H9 (cell line): ENCODE data around the gene EDARADD. TPM values are rescaled to one million over a fixed set of nuclear protein-coding genes. Genes with fewer than 3 reads are reported as not detected.

Source experiments
- DNase-seq: peaks from one replicate; pipeline ENCODE4 v3.0.0-alpha.2; 2017
- H2AFZ ChIP-seq: one replicate; pipeline ENCODE4 v1.6.1; 2013; ENCODE audit warnings: mild to moderate bottlenecking, low read length, control low read depth, moderate library complexity
- H2AK5ac ChIP-seq: 2 replicates; pipeline ENCODE4 v1.6.1; 2013; ENCODE audit warnings: low read length, control low read depth, mixed read lengths; ENCODE audit not compliant: insufficient read length
- H2BK120ac ChIP-seq: one replicate; pipeline ENCODE4 v1.6.1; 2013; ENCODE audit warnings: low read depth, mild to moderate bottlenecking, low read length, control low read depth, inconsistent platforms; ENCODE audit not compliant: poor library complexity, severe bottlenecking
- H2BK12ac ChIP-seq: 2 replicates; pipeline ENCODE4 v1.6.1; 2013; ENCODE audit warnings: low read length, control low read depth, mixed read lengths, low read depth; ENCODE audit not compliant: insufficient read length
- H2BK15ac ChIP-seq: 2 replicates; pipeline ENCODE4 v1.6.1; 2013; ENCODE audit warnings: low read depth, low read length, control low read depth
- H2BK20ac ChIP-seq: one replicate; pipeline ENCODE4 v1.6.1; 2013; ENCODE audit warnings: low read depth, mild to moderate bottlenecking, low read length, control low read depth, inconsistent platforms; ENCODE audit not compliant: poor library complexity, severe bottlenecking
- H2BK5ac ChIP-seq: 2 replicates; pipeline ENCODE4 v1.6.1; 2013; ENCODE audit warnings: low read length, control low read depth, mixed read lengths; ENCODE audit not compliant: insufficient read length
- H3K14ac ChIP-seq: 2 replicates; pipeline ENCODE4 v1.6.1; 2013; ENCODE audit warnings: low read length, control low read depth; ENCODE audit not compliant: insufficient read depth
- H3K18ac ChIP-seq: 2 replicates; pipeline ENCODE4 v1.6.1; 2013; ENCODE audit warnings: low read depth, mild to moderate bottlenecking, mixed read lengths, low read length, control low read depth; ENCODE audit not compliant: insufficient read length
- H3K23ac ChIP-seq: 2 replicates; pipeline ENCODE4 v1.6.1; 2013; ENCODE audit warnings: low read length, control low read depth, mixed read lengths, low read depth; ENCODE audit not compliant: insufficient read length
- H3K23me2 ChIP-seq: 2 replicates; pipeline ENCODE4 v1.6.1; 2013; ENCODE audit warnings: low read depth, mild to moderate bottlenecking, mixed read lengths, low read length, control low read depth; ENCODE audit not compliant: insufficient read length, poor library complexity, severe bottlenecking
- H3K27ac ChIP-seq: 2 replicates; pipeline ENCODE4 v1.5.1; 2013; ENCODE audit warnings: low read length, control low read depth, mixed read lengths, low read depth; ENCODE audit not compliant: insufficient read length
- H3K27me3 ChIP-seq: 2 replicates; pipeline ENCODE4 v1.6.1; 2013; ENCODE audit warnings: low read length, control low read depth, inconsistent platforms; ENCODE audit not compliant: insufficient read depth
- H3K4ac ChIP-seq: 2 replicates; pipeline ENCODE4 v1.6.1; 2013; ENCODE audit warnings: low read depth, mild to moderate bottlenecking, control low read depth, inconsistent platforms, low read length, moderate library complexity
- H3K4me1 ChIP-seq: 2 replicates; pipeline ENCODE4 v1.6.1; 2013; ENCODE audit warnings: low read length, control low read depth, inconsistent platforms; ENCODE audit not compliant: insufficient read depth
- H3K4me2 ChIP-seq: 2 replicates; pipeline ENCODE4 v1.6.1; 2013; ENCODE audit warnings: low read length, control low read depth, mixed read lengths; ENCODE audit not compliant: insufficient read length, insufficient read depth
- H3K56ac ChIP-seq: 2 replicates; pipeline ENCODE4 v1.6.1; 2013; ENCODE audit warnings: low read depth, mild to moderate bottlenecking, mixed read lengths, low read length, control low read depth; ENCODE audit not compliant: insufficient read length
- H3K79me1 ChIP-seq: 2 replicates; pipeline ENCODE4 v1.6.1; 2013; ENCODE audit warnings: low read depth, mild to moderate bottlenecking, moderate library complexity, low read length, control low read depth, inconsistent platforms; ENCODE audit not compliant: insufficient read depth, poor library complexity, severe bottlenecking
- H3K79me2 ChIP-seq: 2 replicates; pipeline ENCODE4 v1.6.1; 2013; ENCODE audit warnings: low read length, control low read depth, inconsistent platforms; ENCODE audit not compliant: insufficient read depth
- H3K9ac ChIP-seq: 2 replicates; pipeline ENCODE4 v1.6.1; 2013; ENCODE audit warnings: low read length, control low read depth, mixed read lengths; ENCODE audit not compliant: insufficient read length; ENCODE audit errors: extremely low read depth
- H3K9me3 ChIP-seq: one replicate; pipeline ENCODE4 v1.6.1; 2013; ENCODE audit warnings: low read depth, low read length, inconsistent platforms; ENCODE audit not compliant: control insufficient read depth
- H3T11ph ChIP-seq: one replicate; pipeline ENCODE4 v1.6.1; 2013; ENCODE audit warnings: mild to moderate bottlenecking, low read length, control low read depth, inconsistent platforms
- H4K20me1 ChIP-seq: one replicate; pipeline ENCODE4 v1.6.1; 2013; ENCODE audit not compliant: control insufficient read depth, insufficient read length, insufficient read depth
- H4K5ac ChIP-seq: 2 replicates; pipeline ENCODE4 v1.6.1; 2013; ENCODE audit warnings: low read depth, mild to moderate bottlenecking, mixed read lengths, low read length, control low read depth; ENCODE audit not compliant: insufficient read length
- H4K8ac ChIP-seq: replicated peaks from 2 replicates; pipeline ENCODE4 v1.6.1; 2013; ENCODE audit warnings: low read length, control low read depth, mixed read lengths, low read depth; ENCODE audit not compliant: insufficient read length
- H4K91ac ChIP-seq: 2 replicates; pipeline ENCODE4 v1.6.1; 2013; ENCODE audit warnings: low read depth, mild to moderate bottlenecking, moderate library complexity, mixed read lengths, low read length, control low read depth; ENCODE audit not compliant: insufficient read length
- H3K27ac Mint-ChIP-seq, 3 experiments: 2 replicates in 2 of 3; 3 replicates in 1 of 3; pipeline ENCODE4 v1.8.0; 2020 to 2021; ENCODE audit warnings: mixed read lengths in 3 of 3, mild to moderate bottlenecking in 1 of 3, moderate library complexity in 1 of 3
- H3K27me3 Mint-ChIP-seq: 2 replicates; pipeline ENCODE4 v1.8.0; 2021; ENCODE audit warnings: low read depth, mild to moderate bottlenecking, moderate library complexity, mixed read lengths
- H3K36me3 Mint-ChIP-seq, 3 experiments: 2 replicates in 2 of 3; 3 replicates in 1 of 3; pipeline ENCODE4 v1.8.0; 2020 to 2021; ENCODE audit warnings: low read depth in 3 of 3, mixed read lengths in 3 of 3; ENCODE audit not compliant: insufficient read depth in 1 of 3
- H3K4me1 Mint-ChIP-seq, 2 experiments: 2 replicates each; pipeline ENCODE4 v1.8.0; 2020; ENCODE audit warnings: mixed read lengths in 2 of 2
- H3K4me3 Mint-ChIP-seq, 2 experiments: 2 replicates in 1 of 2; 3 replicates in 1 of 2; pipeline ENCODE4 v1.8.0; 2020 to 2021; ENCODE audit warnings: mild to moderate bottlenecking in 2 of 2, mixed read lengths in 2 of 2, moderate library complexity in 1 of 2
- H3K9me3 Mint-ChIP-seq, 2 experiments: 2 replicates in 1 of 2; 3 replicates in 1 of 2; pipeline ENCODE4 v1.8.0; 2020; ENCODE audit warnings: mild to moderate bottlenecking in 2 of 2, mixed read lengths in 2 of 2, moderate library complexity in 1 of 2
- CTCF ChIP-seq: fragments of 200-600 bp; sonication (generic); conservative IDR thresholded peaks from 3 replicates; pipeline ENCODE4 v1.8.0; 2021; ENCODE audit warnings: antibody characterized with exemption, mild to moderate bottlenecking
- WGBS: extraction: QIAGEN DNeasy Blood & Tissue Kit; methylation state at CpG from one replicate; pipeline ENCODE4 v1.1.7; 2013; ENCODE audit warnings: missing lambda C conversion rate, low lambda C conversion rate, mixed read lengths; ENCODE audit not compliant: insufficient read length; ENCODE audit errors: extremely low coverage; 5-methylcytosine and 5-hydroxymethylcytosine counted together
- total RNA-seq: library from RNA; stranded (reverse); gene quantifications from 2 replicates; pipeline ENCODE4 v1.2.1, GENCODE V29; 2021

EDARADD gene
- total RNA-seq, 1 experiment from 2014 or later = 3.8 TPM

GRCh38 chr1:236391008-236391407 is 3.1 kb upstream of the EDARADD start:
- WGBS = no CpG with 5 or more reads among the region's 5 CpGs
- Histone ChIP-seq H3K4ac (no peak overlapping the region), H4K8ac (no peak overlapping the region)

More at GRCh38 chr1:236391008-236391407, 3.1 kb upstream of the EDARADD start:
- Mint-ChIP-seq H3K36me3 (no peaks in the 10 kb centered on the region; a peak in 1 of 7 replicates), H3K27me3 (peaks cover 32% of the 10 kb centered on the region), H3K9me3 (peaks cover 0 to 5% of the 10 kb centered on the region in 2 experiments; a peak in 2 of 5 replicates), H3K4me1 (peaks cover 8 to 9% of the 10 kb centered on the region in 2 experiments; a peak in 3 of 4 replicates), H3K27ac (no peak overlapping the region), H3K4me3 (no peak overlapping the region)
- Histone ChIP-seq H3T11ph (no peak overlapping the region), H3K14ac (no peak overlapping the region), H4K20me1 (no peaks in the 10 kb centered on the region), H2AFZ (no peak overlapping the region), H3K9ac (no peak overlapping the region), H4K91ac (no peak overlapping the region), H2BK20ac (no peak overlapping the region), H3K27ac (no peak overlapping the region), H3K9me3 (no peaks in the 10 kb centered on the region), H3K18ac (no peak overlapping the region), H2BK120ac (no peak overlapping the region), H3K4me2 (no peak overlapping the region), H2BK15ac (no peak overlapping the region), H3K23me2 (peaks cover 8% of the 10 kb centered on the region), H2BK12ac (no peak overlapping the region), H4K5ac (no peak overlapping the region), H2BK5ac (no peak overlapping the region), H3K23ac (no peak overlapping the region), H3K79me2 (no peaks in the 10 kb centered on the region), H3K79me1 (no peaks in the 10 kb centered on the region), H2AK5ac (no peak overlapping the region), H3K4me1 (no peaks in the 10 kb centered on the region), H3K56ac (no peak overlapping the region), H3K27me3 (no peaks in the 10 kb centered on the region)
- DNase-seq = no peak
- no peak for TF ChIP-seq CTCF
